Inflammatory macrophage treated with lipopolysaccharide for 4 hours (primary cell): ENCODE results near the gene WAC.
"Not testable (repeated sequence)": the region's sequence is repeated elsewhere in the genome, so short reads cannot be mapped to it uniquely, and the experiment has no call there.

Experiments used
- DNase-seq: peaks from one replicate; pipeline ENCODE4 v3.0.0-alpha.2; 2020

Gene WAC, protein sequence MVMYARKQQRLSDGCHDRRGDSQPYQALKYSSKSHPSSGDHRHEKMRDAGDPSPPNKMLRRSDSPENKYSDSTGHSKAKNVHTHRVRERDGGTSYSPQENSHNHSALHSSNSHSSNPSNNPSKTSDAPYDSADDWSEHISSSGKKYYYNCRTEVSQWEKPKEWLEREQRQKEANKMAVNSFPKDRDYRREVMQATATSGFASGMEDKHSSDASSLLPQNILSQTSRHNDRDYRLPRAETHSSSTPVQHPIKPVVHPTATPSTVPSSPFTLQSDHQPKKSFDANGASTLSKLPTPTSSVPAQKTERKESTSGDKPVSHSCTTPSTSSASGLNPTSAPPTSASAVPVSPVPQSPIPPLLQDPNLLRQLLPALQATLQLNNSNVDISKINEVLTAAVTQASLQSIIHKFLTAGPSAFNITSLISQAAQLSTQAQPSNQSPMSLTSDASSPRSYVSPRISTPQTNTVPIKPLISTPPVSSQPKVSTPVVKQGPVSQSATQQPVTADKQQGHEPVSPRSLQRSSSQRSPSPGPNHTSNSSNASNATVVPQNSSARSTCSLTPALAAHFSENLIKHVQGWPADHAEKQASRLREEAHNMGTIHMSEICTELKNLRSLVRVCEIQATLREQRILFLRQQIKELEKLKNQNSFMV

DNA sequence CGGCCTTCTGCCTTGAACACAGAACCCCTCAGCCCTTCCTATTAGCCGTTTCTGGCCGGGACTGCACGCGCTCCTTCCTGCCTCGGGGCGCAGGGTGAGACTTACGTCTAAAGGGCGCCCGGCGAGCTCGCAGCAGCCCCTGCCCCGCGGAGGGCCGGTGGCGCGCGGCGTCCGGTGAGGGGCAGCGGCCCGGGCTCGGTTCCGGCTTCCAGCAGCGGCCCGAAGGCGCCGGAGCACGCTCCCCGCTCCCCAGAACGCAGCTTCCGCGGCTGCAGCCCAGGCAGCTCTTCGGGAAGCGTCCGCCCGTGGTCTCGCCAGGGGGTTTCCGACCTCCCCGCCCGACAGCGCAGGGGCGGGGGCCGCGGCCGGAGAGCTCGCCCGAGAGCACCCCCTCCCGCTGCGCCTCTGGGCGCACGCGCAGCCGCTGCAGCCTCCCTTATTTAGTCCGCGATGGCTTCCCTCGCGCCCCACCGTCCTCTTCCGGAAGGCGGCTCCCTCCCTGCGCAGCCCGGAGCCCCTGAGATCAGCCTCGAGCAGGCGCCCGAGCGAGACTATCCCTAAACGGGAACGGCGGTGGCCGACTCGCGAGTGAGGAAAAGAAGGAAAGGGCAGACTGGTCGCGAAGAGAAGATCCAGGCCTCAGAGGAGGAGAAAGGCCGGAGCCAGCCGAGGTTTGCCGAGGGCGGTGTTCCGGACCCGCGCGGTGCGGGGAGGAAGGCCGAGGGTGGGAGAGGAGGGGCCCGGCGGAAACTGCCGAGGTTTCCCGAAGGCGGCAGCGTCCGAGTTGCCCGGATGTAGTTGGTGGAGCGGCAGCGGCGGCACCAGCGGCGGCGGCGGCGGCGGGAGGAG is at the start of gene WAC:
WAC (plus strand) TSS at position 782 of the 849 bp plus-strand sequence. CDS start 462 bp downstream, outside the sequence.
- DNase-seq = peak; percentile 95

- DNase-seq = peak; percentile 26
Observed at GRCh38 chr10:28489206-28489605, 43.7 kb upstream of the WAC start.

DNA sequence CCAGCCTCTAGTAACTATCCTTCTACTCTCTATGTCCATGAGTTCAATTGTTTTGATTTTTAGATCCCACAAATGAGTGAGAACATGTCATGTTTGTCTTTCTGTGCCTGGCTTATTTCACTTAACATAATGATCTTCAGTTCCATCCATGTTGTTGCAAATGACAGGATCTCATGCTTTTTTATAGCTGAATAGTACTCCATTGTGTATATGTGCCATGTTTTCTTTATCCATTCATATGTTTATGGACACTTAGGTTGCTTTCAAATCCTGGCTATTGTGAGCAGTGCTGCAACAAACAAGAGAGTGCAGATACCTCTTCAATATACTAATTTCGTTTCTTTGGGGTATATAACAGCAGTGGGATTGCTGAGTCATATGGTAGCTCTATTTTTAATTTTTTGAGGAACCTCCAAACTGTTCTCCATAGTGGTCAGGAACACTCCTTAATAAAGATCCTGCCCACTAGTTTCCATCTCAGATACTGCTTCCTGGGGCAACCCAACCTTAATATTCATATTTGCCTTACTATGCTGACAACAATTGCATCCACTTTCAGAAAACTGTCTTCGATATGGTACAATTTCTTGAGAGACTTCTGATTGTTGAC is 42.6 kb upstream of the WAC start:
- peak; percentile 39 for DNase-seq

DNA sequence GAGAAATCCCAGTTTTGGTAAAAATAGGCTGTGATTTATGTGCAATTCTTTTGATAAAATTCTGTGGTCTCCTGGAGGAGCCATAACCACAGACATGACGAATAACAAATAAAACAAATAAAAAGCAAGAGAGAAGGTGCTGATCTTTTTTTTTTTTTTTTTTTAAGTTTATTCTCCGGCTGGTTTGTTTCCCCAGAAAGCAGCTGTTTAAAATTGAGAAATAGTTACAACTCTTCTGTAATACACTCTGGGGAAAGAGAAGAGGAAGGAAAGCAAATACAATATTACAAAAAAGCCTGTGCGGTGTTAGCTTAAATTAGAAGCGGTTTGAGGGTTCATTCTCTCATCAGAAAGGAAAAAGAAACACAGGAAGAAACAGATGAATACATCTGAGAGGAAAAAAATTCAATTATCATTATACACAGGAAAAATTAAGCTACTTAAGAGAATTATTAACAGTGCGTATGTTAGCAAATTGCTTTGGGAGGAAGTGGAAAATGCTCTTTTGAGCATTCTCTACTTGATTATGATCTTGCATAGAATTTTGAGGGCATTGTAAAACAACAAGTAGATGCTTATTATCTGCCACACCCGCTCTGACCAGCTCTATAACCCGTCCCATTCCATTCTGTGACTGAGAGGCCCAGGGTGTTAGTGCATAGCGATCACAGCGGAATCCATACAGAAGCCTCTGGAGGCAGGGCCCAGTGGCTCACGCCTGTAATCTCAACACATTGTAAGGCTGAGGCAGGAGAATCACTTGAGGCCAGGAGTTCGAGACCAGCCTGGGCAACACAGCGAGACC is 40.6 kb upstream of the WAC start:
- peak; percentile 89 for DNase-seq

- no peak for DNase-seq
Observed at GRCh38 chr10:28494420-28494819, 38.5 kb upstream of the WAC start.

DNA sequence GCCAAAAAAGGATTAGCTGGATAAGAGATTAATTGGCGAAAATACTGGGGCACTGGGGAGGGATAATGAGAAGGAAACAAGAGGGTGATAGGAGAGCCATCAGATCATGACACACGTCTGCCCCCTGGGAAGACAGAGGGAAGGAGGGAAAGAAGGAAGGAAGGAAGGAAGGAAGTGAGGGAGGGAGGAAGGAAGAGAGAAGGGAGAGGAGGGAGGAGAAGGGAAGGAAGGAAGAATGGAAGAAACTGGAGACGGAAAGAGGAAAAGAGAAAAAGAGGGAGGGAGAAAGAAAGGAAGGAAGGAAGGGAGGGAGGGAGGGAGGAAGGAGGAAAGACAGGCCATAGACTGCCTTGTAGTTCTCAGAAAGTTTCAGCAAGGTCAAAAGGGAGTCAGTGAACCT is 37.8 kb upstream of the WAC start:
- DNase-seq = no peak

GRCh38 chr10:28496017-28496416 is 36.9 kb upstream of the WAC start:
- no peak for DNase-seq

DNA sequence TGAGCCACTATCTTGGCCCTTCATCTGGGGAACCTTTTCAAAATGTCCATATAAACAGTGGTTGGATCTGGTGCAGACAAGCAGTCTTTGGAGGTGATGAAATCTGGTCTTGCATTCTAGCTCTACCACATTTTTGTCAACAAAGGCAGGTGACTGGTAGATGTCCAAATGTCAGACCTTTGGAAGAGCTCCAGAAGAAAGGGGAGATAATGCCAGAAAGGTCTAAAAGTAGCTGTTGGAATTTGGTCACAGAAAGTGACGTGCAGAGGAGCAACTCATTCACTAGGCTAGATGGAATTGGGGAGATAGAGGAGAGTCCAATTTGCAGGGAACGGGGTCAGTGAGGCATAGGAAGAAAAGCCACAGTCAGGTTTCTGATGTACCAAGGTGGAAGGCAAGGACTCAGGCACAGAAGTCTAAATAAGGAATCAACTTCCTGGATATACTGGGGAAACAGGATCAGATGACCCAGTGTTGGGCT is 36.4 kb upstream of the WAC start:
- no peak for DNase-seq

- no peak for DNase-seq
Observed at GRCh38 chr10:28497313-28498126, 35.4 kb upstream of the WAC start.

GRCh38 chr10:28500203-28500602 is 32.7 kb upstream of the WAC start:
- DNase-seq = not testable (repeated sequence)

GRCh38 chr10:28503114-28503513 is 29.8 kb upstream of the WAC start:
- DNase-seq = no peak

DNA sequence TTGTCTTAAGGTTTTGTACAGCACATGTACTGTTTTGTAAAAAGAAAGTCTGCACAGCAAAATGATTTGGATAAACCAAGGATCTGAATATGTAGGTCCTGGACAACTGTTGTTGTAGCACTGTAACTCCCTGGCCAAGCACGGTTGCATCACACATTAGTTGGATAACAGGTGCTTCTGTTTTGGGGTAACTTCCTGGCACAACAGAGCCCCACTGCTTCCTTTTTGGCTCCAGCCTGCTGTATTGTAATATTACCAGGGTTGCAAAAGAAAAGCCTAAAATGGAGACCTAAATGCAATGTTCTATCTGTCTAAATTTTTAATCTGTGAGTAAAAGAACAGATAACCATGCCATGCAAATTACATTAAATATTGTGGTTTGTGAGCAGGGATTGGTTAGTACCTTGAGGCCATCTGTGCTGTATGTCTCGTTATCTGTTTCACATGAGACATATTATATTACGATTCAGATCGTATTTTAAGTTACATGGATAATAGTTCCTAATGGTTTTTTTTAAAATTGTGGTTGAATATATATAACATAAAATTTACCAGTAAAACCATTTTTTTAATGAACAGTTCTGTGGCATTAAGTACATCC is 27.5 kb upstream of the WAC start:
- no peak for DNase-seq

DNA sequence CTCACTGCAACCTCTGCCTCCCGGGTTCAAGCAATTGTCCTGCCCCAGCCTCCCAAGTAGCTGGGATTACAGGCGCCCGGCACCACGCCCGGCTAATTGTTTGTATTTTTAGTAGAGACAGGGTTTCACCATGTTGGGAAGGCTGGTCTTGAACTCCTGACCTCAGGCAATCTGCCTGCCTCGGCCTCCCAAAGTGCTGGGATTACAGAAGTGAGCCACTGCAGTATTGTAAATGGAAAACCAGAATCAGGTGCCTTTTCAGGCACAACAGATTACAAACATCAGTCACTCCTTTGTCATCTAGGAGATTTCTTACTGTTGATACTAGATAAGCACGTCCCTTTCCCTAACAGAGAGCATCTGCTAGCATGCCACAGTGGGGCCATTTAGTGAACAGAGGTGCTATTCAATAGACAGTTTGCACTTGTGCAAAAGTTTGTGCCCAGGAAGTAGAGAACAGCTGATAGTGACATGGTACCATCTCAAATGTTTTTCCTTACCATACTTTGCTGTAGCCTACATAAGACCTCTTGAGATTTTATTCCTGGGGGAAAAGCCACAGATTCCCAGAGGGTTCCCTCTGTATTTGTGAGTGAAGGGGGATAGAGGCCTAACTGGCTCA is 24.5 kb upstream of the WAC start:
- no peak for DNase-seq

GRCh38 chr10:28509286-28509685 is 23.6 kb upstream of the WAC start:
- no peak for DNase-seq

- no peak for DNase-seq
Observed at GRCh38 chr10:28514648-28515047, 18.3 kb upstream of the WAC start.

GRCh38 chr10:28520346-28520745 is 12.6 kb upstream of the WAC start:
- no peak for DNase-seq

GRCh38 chr10:28520828-28521227 is 12.1 kb upstream of the WAC start:
- DNase-seq = not testable (repeated sequence)

- not testable (repeated sequence) for DNase-seq
Observed at GRCh38 chr10:28521961-28522360, 11.0 kb upstream of the WAC start.

DNA sequence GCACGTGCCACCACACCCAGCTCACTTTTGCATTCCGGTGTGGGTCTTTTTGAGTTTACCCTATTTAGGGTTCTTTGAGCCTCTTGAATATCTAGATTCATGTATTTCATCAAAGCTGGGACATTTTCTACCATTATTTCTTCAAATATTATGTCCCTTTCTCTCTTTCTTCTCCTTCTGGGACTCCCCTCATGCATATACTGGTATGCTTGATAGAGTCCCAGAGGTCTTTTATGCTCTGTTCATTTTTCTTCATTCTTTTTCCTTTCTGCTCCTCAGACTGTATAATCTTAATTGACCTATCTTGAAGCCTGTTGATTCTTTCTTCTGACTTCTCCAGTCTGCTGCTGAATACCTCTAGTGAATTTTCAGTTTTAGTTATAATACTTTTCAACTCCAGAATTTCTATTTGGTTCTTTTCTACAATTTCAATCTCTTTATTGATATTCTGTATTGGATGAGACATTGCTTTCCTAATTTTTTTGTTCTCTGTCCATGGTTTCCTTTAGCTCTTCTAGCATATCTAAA is 9.1 kb upstream of the WAC start:
- no peak for DNase-seq

DNA sequence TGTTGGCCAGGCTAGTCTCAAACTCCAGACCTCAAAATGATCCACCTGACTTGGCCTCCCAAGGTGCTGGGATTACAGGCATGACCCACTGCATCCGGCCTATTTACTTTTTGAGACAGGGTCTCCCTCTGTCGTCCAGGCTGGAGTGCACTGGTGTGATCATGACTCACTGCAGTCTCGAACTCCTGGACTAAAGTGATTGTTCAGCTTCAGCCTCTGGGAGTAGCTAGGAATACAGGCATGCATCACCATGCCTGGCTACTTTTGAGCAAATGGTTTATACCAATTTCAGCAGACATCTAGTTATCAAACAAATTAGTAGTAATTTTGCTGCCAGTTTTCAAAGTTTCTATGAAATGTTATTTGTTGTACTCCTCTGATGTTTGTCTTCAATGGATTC is 2.2 kb upstream of the WAC start:
- no peak for DNase-seq
